ENCODE measurements around the gene EZR. TPM values are rescaled to one million over a fixed set of nuclear protein-coding genes. Genes with fewer than 3 reads are reported as not detected.

EZR gene
- total and polyA plus RNA-seq, 2 donors (not counting 1 experiment from before 2014, with no cell fraction given): 227 to 945 TPM

GRCh38 chr6:158796353-158796752, 22.8 kb downstream of the EZR start:
- intact Hi-C loops (cut with micrococcal nuclease): loop anchor here (5.0 kb wide), 2 partner anchors 34 to 79 kb away; no protein-coding TSS in a partner anchor
- CTCF ChIA-PET: interaction anchor here (0.6 to 8.1 kb wide), 5 partner anchors 11 to 176 kb away, joined by 3 to 79 read pairs (median 3); no protein-coding TSS in a partner anchor
- POLR2A ChIA-PET: interaction anchor here (1.0 kb wide), 1 partner anchor 11 kb away, joined by 3 read pairs; no protein-coding TSS in a partner anchor

More at GRCh38 chr6:158796353-158796752, 22.8 kb downstream of the EZR start:
- peaks cover 92 to 94% of the 10 kb centered on the region in 2 donors for H3K4me1 ChIP-seq (ENCODE audit: control insufficient read depth in 2 of 2, insufficient read depth in 2 of 2, low read length in 2 of 2)
- H3K79me2 ChIP-seq (ENCODE audit: control insufficient read depth, insufficient read depth, low read length): peaks cover 100% of the 10 kb centered on the region
- Mint-ChIP-seq H3K4me1 (peaks cover 92% of the 10 kb centered on the region), H3K27me3 (no peaks in the 10 kb centered on the region), H3K27ac (peak overlapping the region; percentile 69), H3K4me3 (peak overlapping the region; percentile 59), H3K9me3 (ENCODE audit: insufficient read depth) (no peaks in the 10 kb centered on the region)
- H2AFZ ChIP-seq (ENCODE audit: insufficient read depth, low read depth, low read length, poor library complexity, severe bottlenecking): no peak overlapping the region
- ATAC-seq (ENCODE audit: low read depth) (no peak), DNase-seq (no peak)
- H3K27ac ChIP-seq (ENCODE audit: low read length in 2 of 2): peak overlapping the region in 1 of 2 donors; percentile 53
- H4K20me1 ChIP-seq (ENCODE audit: control insufficient read depth, insufficient read depth, low read length, poor library complexity, severe bottlenecking): peaks cover 96% of the 10 kb centered on the region
- no peaks in the 10 kb centered on the region for H3K27me3 ChIP-seq (replicated peaks in 1 of 4; ENCODE audit: control extremely low read depth in 1 of 4, control insufficient read depth in 3 of 4, insufficient read depth in 4 of 4, low read length in 3 of 4)
- TF ChIP-seq CTCF (IDR thresholded peaks at IDR 0.05): no peak
- TF ChIP-seq EZH2 (IDR thresholded peaks at IDR 0.05; ENCODE audit: borderline replicate concordance, insufficient read depth, low read depth, low read length, poor library complexity, severe bottlenecking): no peak
- 70% methylated on average over 1 of the region's 3 CpGs for WGBS (ENCODE audit: insufficient coverage)
- peaks cover 5 to 49% of the 10 kb centered on the region in 2 experiments for H3K36me3 ChIP-seq (replicated peaks in 1 of 2; ENCODE audit: control extremely low read depth in 1 of 2, control insufficient read depth in 1 of 2, extremely low read depth in 1 of 2, insufficient read depth in 2 of 2, low read length in 1 of 2)
- peak overlapping the region in 1 of 5 experiments; percentile 11 for H3K4me3 ChIP-seq (ENCODE audit: control extremely low read depth in 1 of 5, extremely low read depth in 1 of 5, insufficient read depth in 1 of 5, low read depth in 2 of 5, low read length in 4 of 5)
- no peak overlapping the region for H3K9ac ChIP-seq (ENCODE audit: low read length)
- peaks cover 0 to 5% (median 0%) of the 10 kb centered on the region in 3 donors for H3K9me3 ChIP-seq (ENCODE audit: control extremely low read depth in 1 of 3, control insufficient read depth in 2 of 3, insufficient read depth in 1 of 3, low read length in 2 of 3)
- peak overlapping the region; percentile 50 for H3K4me2 ChIP-seq (replicated peaks; ENCODE audit: low read depth, low read length, poor library complexity, severe bottlenecking)
